Measurements from ENCODE around the gene GSTK1. TPM values are rescaled to one million over a fixed set of nuclear protein-coding genes. Genes with fewer than 3 reads are reported as not detected.

Gene GSTK1
- total and polyA plus RNA-seq, 9 donors, result 55.0 to 138 (median 81.5) TPM

GRCh38 chr7:143308632-143309031 is 45.4 kb downstream of the GSTK1 start:
- intact Hi-C loops (cut with DNase I), result loop anchor here in 2 of 4 donors (10.0 kb wide), 1 partner anchor 64 kb away; no protein-coding TSS in a partner anchor
- H3K4me1 ChIP-seq (ENCODE audit: insufficient read depth), result no peaks in the 10 kb centered on the region
- no peak overlapping the region for H3K27ac ChIP-seq
- TF ChIP-seq CTCF (IDR thresholded peaks at IDR 0.05), result no peak
- TF ChIP-seq POLR2A (IDR thresholded peaks at IDR 0.05), result no peak
- TF ChIP-seq EP300 (IDR thresholded peaks at IDR 0.05), result no peak
- DNase-seq, result no peak
- WGBS, 3 donors, result 86 to 98% (median 95%) methylated on average over 2 of the region's 2 CpGs
- H3K36me3 ChIP-seq, result no peaks in the 10 kb centered on the region
- no peak overlapping the region for H3K4me3 ChIP-seq
- H3K27me3 ChIP-seq, result no peaks in the 10 kb centered on the region
- no peaks in the 10 kb centered on the region for H3K9me3 ChIP-seq

- Histone ChIP-seq H3K36me3 (no peaks in the 10 kb centered on the region), H3K27ac (no peak overlapping the region), H3K9me3 (no peaks in the 10 kb centered on the region), H3K4me1 (ENCODE audit: insufficient read depth) (no peaks in the 10 kb centered on the region), H3K4me3 (no peak overlapping the region), H3K27me3 (no peaks in the 10 kb centered on the region)
- intact Hi-C loops (cut with DNase I), result no loop called here
- TF ChIP-seq POLR2A (IDR thresholded peaks at IDR 0.05), result no peak
- TF ChIP-seq EP300 (IDR thresholded peaks at IDR 0.05), result no peak
- no peak for TF ChIP-seq CTCF (IDR thresholded peaks at IDR 0.05)
- no peak for DNase-seq
Observed at GRCh38 chr7:143314127-143314526, 50.9 kb downstream of the GSTK1 start.

GRCh38 chr7:143315776-143316175 is 52.5 kb downstream of the GSTK1 start, which contains the start of gene CLCN1:
CLCN1 (plus strand) TSS chr7:143316111; CDS start chr7:143316213, 102 bp downstream.
- Histone ChIP-seq H3K27ac (no peak within 1 kb of the TSS), H3K36me3 (no peaks in the 10 kb centered on the region), H3K4me3 (no peak within 1 kb of the TSS), H3K9me3 (no peaks in the 10 kb centered on the region), H3K27me3 (no peaks in the 10 kb centered on the region), H3K4me1 (ENCODE audit: insufficient read depth) (no peaks in the 10 kb centered on the region)
- 70 to 75% (median 75%) methylated on average over 5 of the region's 5 CpGs for WGBS, 3 donors
- intact Hi-C loops (cut with DNase I), result no loop called here
- no peak for DNase-seq
- TF ChIP-seq EP300 (IDR thresholded peaks at IDR 0.05) (no peak), POLR2A (IDR thresholded peaks at IDR 0.05) (no peak), CTCF (IDR thresholded peaks at IDR 0.05) (no peak)

GRCh38 chr7:143316492-143316891 is 53.3 kb downstream of the GSTK1 start:
- H3K9me3 ChIP-seq, result no peaks in the 10 kb centered on the region
- no peak overlapping the region for H3K4me3 ChIP-seq
- no peak for TF ChIP-seq EP300 (IDR thresholded peaks at IDR 0.05)
- no peak for TF ChIP-seq CTCF (IDR thresholded peaks at IDR 0.05)
- no peak for TF ChIP-seq POLR2A (IDR thresholded peaks at IDR 0.05)
- H3K27me3 ChIP-seq, result no peaks in the 10 kb centered on the region
- intact Hi-C loops (cut with DNase I), result no loop called here
- 82 to 87% (median 82%) methylated on average over 4 of the region's 4 CpGs for WGBS, 3 donors
- no peaks in the 10 kb centered on the region for H3K4me1 ChIP-seq (ENCODE audit: insufficient read depth)
- DNase-seq, result no peak
- H3K27ac ChIP-seq, result no peak overlapping the region
- H3K36me3 ChIP-seq, result no peaks in the 10 kb centered on the region
